ENCODE data around the gene GRIK4. TPM values are rescaled to one million over a fixed set of nuclear protein-coding genes. Genes with fewer than 3 reads are reported as not detected.

Gene GRIK4
- total RNA-seq, 4 donors from 2014 or later: under 0.01 to 0.69 (median 0.25) TPM

GRCh38 chr11:120839201-120839600 is 327.7 kb downstream of the GRIK4 start:
- Histone ChIP-seq H3K27ac (no peak overlapping the region), H3K4me1 (no peaks in the 10 kb centered on the region), H3K4me3 (no peak overlapping the region), H3K27me3 (peaks cover 29% of the 10 kb centered on the region), H3K9me3 (peaks cover 0 to 4% (median 0%) of the 10 kb centered on the region in 3 donors), H3K36me3 (no peaks in the 10 kb centered on the region)
- no peak for TF ChIP-seq EP300 (IDR thresholded peaks at IDR 0.05)
- no peak for TF ChIP-seq POLR2AphosphoS5 (IDR thresholded peaks at IDR 0.05)
- no peak for TF ChIP-seq POLR2A (IDR thresholded peaks at IDR 0.05)
- TF ChIP-seq, protein P1, sequence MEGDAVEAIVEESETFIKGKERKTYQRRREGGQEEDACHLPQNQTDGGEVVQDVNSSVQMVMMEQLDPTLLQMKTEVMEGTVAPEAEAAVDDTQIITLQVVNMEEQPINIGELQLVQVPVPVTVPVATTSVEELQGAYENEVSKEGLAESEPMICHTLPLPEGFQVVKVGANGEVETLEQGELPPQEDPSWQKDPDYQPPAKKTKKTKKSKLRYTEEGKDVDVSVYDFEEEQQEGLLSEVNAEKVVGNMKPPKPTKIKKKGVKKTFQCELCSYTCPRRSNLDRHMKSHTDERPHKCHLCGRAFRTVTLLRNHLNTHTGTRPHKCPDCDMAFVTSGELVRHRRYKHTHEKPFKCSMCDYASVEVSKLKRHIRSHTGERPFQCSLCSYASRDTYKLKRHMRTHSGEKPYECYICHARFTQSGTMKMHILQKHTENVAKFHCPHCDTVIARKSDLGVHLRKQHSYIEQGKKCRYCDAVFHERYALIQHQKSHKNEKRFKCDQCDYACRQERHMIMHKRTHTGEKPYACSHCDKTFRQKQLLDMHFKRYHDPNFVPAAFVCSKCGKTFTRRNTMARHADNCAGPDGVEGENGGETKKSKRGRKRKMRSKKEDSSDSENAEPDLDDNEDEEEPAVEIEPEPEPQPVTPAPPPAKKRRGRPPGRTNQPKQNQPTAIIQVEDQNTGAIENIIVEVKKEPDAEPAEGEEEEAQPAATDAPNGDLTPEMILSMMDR (IDR thresholded peaks at IDR 0.05): no peak
- ATAC-seq: no peak
- 61 to 67% methylated on average over 2 to 3 of the region's 3 CpGs for WGBS, 2 donors (ENCODE audit: low coverage in 1 of 2)

DNA sequence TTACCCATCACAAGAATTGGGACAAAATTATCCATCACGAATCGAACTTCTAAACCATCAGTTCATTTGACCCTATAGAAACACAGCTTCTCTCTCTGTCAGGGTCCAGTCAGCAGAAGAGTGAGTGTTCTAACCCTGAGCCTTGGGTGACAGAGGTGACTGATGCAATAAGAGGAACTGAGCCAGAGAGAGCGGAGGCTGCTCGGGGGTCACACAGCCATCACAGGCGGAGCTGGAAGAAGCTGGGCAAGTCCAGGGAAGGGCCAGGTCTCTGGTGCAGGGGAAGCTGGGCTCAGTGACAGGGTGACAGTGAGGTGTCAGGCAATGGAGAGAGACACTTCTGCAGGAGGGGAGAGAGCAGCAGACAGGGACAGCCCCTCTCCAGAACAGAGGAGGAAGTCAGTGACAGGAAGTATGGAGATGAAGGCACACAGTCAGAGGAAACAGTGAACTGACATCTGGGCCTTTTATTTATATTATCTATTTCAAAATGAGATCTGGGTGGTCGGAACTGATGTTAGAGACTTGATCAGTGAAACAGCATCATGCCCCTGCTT is 328.4 kb downstream of the GRIK4 start:
- H3K27ac ChIP-seq: no peak overlapping the region
- H3K36me3 ChIP-seq: no peaks in the 10 kb centered on the region
- H3K4me1 ChIP-seq: no peaks in the 10 kb centered on the region
- TF ChIP-seq POLR2AphosphoS5 (IDR thresholded peaks at IDR 0.05) (no peak), EP300 (IDR thresholded peaks at IDR 0.05) (no peak), POLR2A (IDR thresholded peaks at IDR 0.05) (no peak)
- TF ChIP-seq, protein P1 (IDR thresholded peaks at IDR 0.05): no peak
- H3K4me3 ChIP-seq: no peak overlapping the region
- peaks cover 0 to 4% (median 0%) of the 10 kb centered on the region in 3 donors for H3K9me3 ChIP-seq
- WGBS, 2 donors (ENCODE audit: low coverage in 1 of 2): 58 to 81% methylated on average over 3 to 6 of the region's 6 CpGs
- ATAC-seq: no peak
- peaks cover 22% of the 10 kb centered on the region for H3K27me3 ChIP-seq

DNA sequence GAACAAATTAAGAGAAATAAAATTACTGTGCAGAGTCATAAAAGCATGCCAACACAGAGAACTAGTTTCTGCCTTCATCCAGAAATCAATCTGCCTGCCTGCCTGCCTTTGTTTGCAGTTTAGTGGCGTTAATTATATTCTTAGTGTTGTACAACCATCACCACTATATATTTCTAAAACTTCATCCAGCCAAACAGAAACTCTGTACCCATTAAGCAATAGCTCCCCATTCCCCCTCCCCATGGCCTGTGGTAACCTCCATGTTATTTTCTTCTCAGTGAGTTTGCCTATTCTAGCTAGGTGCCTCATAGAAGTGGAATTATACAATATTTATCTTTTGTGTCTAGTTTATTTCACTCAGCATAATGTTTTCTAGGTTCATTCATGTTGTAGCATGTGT is 329.1 kb downstream of the GRIK4 start:
- no peak for ATAC-seq
- no peaks in the 10 kb centered on the region for H3K36me3 ChIP-seq
- 81 to 100% methylated on average over 1 of the region's 1 CpG for WGBS, 2 donors (ENCODE audit: low coverage in 1 of 2)

DNA sequence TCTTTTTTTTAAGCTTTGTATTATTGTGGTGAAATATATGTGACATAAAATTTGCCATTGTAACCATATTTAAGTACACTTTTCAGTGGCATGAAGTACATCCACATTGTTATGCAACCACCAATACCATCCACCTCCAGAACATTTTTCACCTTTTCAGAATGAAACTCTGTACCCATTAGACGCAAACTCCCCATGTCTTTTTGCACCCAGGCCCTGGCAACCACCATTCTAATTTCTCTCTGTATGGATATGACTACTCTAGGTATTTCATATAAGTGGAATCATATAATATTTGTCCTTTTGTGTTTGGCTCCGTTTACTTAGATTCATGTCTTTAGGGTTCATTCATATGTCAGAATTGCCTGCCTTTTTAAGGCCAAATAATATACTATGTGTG is 329.5 kb downstream of the GRIK4 start:
- H3K27ac ChIP-seq: no peak overlapping the region
- TF ChIP-seq POLR2A (IDR thresholded peaks at IDR 0.05) (no peak), EP300 (IDR thresholded peaks at IDR 0.05) (no peak), POLR2AphosphoS5 (IDR thresholded peaks at IDR 0.05) (no peak)
- TF ChIP-seq, protein P1 (IDR thresholded peaks at IDR 0.05): no peak
- peaks cover 0 to 4% (median 0%) of the 10 kb centered on the region in 3 donors for H3K9me3 ChIP-seq
- peaks cover 11% of the 10 kb centered on the region for H3K27me3 ChIP-seq
- H3K36me3 ChIP-seq: no peaks in the 10 kb centered on the region
- H3K4me1 ChIP-seq: no peaks in the 10 kb centered on the region
- H3K4me3 ChIP-seq: no peak overlapping the region
- no peak for ATAC-seq
- WGBS, 2 donors (ENCODE audit: low coverage in 1 of 2): 44 to 75% methylated on average over 2 of the region's 2 CpGs

More for the DNA sequence above, 329.1 kb downstream of the GRIK4 start:
- Histone ChIP-seq H3K4me3 (no peak overlapping the region), H3K4me1 (no peaks in the 10 kb centered on the region), H3K9me3 (peaks cover 0 to 4% (median 0%) of the 10 kb centered on the region in 3 donors), H3K27me3 (peaks cover 16% of the 10 kb centered on the region), H3K27ac (no peak overlapping the region)
- TF ChIP-seq EP300 (IDR thresholded peaks at IDR 0.05) (no peak), POLR2AphosphoS5 (IDR thresholded peaks at IDR 0.05) (no peak), POLR2A (IDR thresholded peaks at IDR 0.05) (no peak)
- TF ChIP-seq, protein P1 (IDR thresholded peaks at IDR 0.05): no peak

DNA sequence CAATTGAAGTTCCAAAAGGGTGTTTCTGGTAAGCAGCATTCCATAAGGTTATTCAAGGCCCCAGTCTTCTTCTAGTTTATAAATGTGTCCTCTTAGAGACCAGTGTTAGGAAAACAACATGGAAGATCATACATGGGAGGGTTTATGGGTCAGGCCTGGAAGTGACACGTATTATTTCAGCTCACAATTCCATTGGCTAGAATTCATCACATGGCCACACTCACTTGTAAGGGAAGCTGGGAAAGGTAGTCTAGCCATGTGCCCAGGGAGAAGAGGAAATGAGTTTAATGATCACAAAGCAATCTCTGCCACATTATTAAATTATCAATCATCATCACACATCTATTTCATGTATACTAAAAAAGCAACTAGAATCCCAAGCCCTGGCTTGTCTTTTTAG is 330.6 kb downstream of the GRIK4 start:
- TF ChIP-seq, protein P1 (IDR thresholded peaks at IDR 0.05): no peak
- TF ChIP-seq EP300 (IDR thresholded peaks at IDR 0.05): no peak
- TF ChIP-seq POLR2A (IDR thresholded peaks at IDR 0.05): no peak
- no peak for TF ChIP-seq POLR2AphosphoS5 (IDR thresholded peaks at IDR 0.05)
- 58 to 100% methylated on average over 1 of the region's 1 CpG for WGBS, 2 donors (ENCODE audit: low coverage in 1 of 2)
- ATAC-seq: no peak
- peaks cover 0 to 4% (median 0%) of the 10 kb centered on the region in 3 donors for H3K9me3 ChIP-seq
- H3K4me3 ChIP-seq: no peak overlapping the region
- peaks cover 5% of the 10 kb centered on the region for H3K27me3 ChIP-seq
- H3K4me1 ChIP-seq: no peaks in the 10 kb centered on the region
- H3K27ac ChIP-seq: no peak overlapping the region
- no peaks in the 10 kb centered on the region for H3K36me3 ChIP-seq
